ENCODE results near the gene SLC6A19.

The SLC6A19 gene

GRCh38 chr5:1197876-1198666 lies 3.3 kb upstream of the SLC6A19 start:
- no peak for DNase-seq

- DNase-seq, result no peak
Observed at GRCh38 chr5:1199340-1199648, 2.1 kb upstream of the SLC6A19 start.

GRCh38 chr5:1199649-1200494 lies 1.5 kb upstream of the SLC6A19 start:
- no peak for DNase-seq

- no peak for DNase-seq
Observed at GRCh38 chr5:1200495-1201326, 684 bp upstream of the SLC6A19 start.

GRCh38 chr5:1202026-1202797 lies 817 bp downstream of the SLC6A19 start:
- no peak for DNase-seq

GRCh38 chr5:1202798-1203185 lies 1.4 kb downstream of the SLC6A19 start:
- DNase-seq, result no peak

GRCh38 chr5:1203311-1203967 lies 2.0 kb downstream of the SLC6A19 start:
- DNase-seq, result no peak

GRCh38 chr5:1203968-1204692 lies 2.7 kb downstream of the SLC6A19 start:
- no peak for DNase-seq

GRCh38 chr5:1204693-1205242 lies 3.4 kb downstream of the SLC6A19 start:
- DNase-seq, result peak; percentile 67 to 90

GRCh38 chr5:1205255-1206180 lies 4.1 kb downstream of the SLC6A19 start:
- DNase-seq, result no peak

GRCh38 chr5:1206521-1207412 lies 5.4 kb downstream of the SLC6A19 start:
- DNase-seq, result no peak

- DNase-seq, result no peak
Observed at GRCh38 chr5:1207555-1207954, 6.2 kb downstream of the SLC6A19 start.

- no peak for DNase-seq
Observed at GRCh38 chr5:1208221-1208742, 6.9 kb downstream of the SLC6A19 start.

GRCh38 chr5:1208743-1209488 lies 7.5 kb downstream of the SLC6A19 start:
- peak in 1 of 2 experiments; percentile 39 for DNase-seq

- DNase-seq, result no peak
Observed at GRCh38 chr5:1209489-1209852, 8.1 kb downstream of the SLC6A19 start.

GRCh38 chr5:1209896-1210776 lies 8.7 kb downstream of the SLC6A19 start:
- DNase-seq, result no peak

GRCh38 chr5:1210832-1211251 lies 9.4 kb downstream of the SLC6A19 start:
- no peak for DNase-seq
